ENCODE measurements around the gene FRRS1L. TPM values are rescaled to one million over a fixed set of nuclear protein-coding genes. Genes with fewer than 3 reads are reported as not detected.

Gene FRRS1L
- total RNA-seq, 2 donors from 2014 or later = 0.12 to 1.8 TPM

DNA sequence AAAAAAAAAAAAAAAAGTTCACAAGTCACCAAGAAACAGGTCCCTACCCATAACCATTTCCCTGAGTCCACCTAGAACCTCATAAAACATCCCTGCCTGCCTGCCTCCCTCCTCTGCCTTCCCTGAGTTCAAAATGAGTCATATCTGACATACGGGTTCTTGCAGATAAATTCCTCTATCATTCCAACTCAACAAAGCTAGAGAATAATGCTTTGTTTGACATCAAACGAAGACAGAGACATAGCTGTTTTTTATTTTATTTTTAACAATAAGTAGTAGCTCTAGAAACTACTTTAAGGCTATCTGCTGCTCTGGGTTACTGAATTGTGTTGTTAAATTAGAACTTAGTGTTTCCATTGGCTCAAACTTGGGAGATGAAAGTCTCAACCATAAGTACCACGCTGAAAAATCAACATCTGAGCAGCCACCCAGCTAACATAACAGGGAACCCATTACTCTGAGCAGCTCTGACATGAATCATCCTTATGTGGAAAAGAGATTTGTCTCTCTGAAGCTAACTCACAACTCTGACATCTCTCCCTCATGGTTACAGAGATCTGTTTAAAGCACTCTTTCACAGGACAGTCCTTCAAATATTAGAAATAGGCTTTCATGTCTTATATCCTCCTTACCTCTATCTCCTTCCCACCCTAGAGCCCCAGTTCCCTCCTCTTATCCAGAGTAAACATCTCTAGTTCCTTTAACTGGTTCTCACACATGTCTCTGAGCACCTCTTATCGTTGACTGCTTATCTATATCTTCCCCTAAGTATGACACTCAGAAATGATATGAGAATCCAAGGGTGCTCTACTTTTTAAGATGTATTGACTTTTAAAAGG, 59.4 kb downstream of the FRRS1L start:
- TF ChIP-seq, protein P1, sequence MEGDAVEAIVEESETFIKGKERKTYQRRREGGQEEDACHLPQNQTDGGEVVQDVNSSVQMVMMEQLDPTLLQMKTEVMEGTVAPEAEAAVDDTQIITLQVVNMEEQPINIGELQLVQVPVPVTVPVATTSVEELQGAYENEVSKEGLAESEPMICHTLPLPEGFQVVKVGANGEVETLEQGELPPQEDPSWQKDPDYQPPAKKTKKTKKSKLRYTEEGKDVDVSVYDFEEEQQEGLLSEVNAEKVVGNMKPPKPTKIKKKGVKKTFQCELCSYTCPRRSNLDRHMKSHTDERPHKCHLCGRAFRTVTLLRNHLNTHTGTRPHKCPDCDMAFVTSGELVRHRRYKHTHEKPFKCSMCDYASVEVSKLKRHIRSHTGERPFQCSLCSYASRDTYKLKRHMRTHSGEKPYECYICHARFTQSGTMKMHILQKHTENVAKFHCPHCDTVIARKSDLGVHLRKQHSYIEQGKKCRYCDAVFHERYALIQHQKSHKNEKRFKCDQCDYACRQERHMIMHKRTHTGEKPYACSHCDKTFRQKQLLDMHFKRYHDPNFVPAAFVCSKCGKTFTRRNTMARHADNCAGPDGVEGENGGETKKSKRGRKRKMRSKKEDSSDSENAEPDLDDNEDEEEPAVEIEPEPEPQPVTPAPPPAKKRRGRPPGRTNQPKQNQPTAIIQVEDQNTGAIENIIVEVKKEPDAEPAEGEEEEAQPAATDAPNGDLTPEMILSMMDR (IDR thresholded peaks at IDR 0.05) = no peak
- no peaks in the 10 kb centered on the region for H3K9me3 ChIP-seq
- H3K27me3 ChIP-seq = no peaks in the 10 kb centered on the region
- no peak overlapping the region for H3K27ac ChIP-seq
- H3K9ac ChIP-seq (ENCODE audit: low read depth in 2 of 2, low read length in 2 of 2) = no peak overlapping the region
- DNase-seq = no peak
- no peaks in the 10 kb centered on the region for H3K36me3 ChIP-seq
- intact Hi-C loops (cut with DNase I) = no loop called here
- no peak overlapping the region for H3K4me3 ChIP-seq
- no peaks in the 10 kb centered on the region for H3K4me1 ChIP-seq

DNA sequence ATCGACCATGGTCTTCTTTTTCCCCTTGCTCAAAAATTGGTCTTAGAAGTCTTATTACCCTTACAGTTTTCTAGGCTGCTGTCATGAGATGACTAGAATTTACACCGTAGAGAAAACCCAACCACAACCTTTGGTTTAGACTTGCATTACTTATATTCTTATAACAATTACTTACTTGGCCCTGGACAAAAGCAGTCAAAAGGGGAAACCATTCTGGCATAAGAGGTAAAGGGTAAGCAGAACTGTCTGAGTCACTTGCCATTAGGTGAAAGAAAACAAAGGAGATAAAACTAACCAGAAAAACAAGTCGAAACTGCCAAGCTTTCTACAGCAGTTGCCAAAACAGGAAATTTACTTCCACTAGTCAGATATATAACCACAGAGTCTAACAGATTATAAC, 65.2 kb downstream of the FRRS1L start:
- Histone ChIP-seq H3K27ac (peak overlapping the region; percentile 5), H3K4me3 (no peak overlapping the region), H3K36me3 (no peaks in the 10 kb centered on the region), H3K9ac (ENCODE audit: low read depth in 2 of 2, low read length in 2 of 2) (no peak overlapping the region), H3K9me3 (no peaks in the 10 kb centered on the region), H3K27me3 (no peaks in the 10 kb centered on the region), H3K4me1 (no peaks in the 10 kb centered on the region)
- TF ChIP-seq, protein P1 (IDR thresholded peaks at IDR 0.05) = no peak
- intact Hi-C loops (cut with DNase I) = no loop called here
- DNase-seq = no peak

DNA sequence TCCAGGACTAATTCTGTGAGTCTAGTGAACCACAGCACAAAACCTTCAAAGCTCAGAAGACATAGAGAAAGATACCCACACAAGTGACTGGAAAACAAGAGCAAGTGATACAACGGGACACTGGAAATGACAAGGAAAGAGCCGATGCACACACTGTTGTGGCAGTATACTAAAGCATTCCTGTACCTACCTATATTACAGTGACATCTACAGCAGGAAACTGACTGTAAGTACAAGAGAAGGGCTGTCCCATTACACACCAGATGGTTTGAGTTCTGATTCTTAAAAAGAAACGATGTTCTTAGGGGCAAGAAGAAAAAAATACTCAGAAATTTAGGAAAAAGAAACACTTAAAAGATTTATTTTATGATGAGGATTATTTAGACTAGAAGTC, 65.8 kb downstream of the FRRS1L start:
- no peak for DNase-seq
- Histone ChIP-seq H3K9ac (ENCODE audit: low read depth in 2 of 2, low read length in 2 of 2) (no peak overlapping the region), H3K4me3 (no peak overlapping the region), H3K27ac (no peak overlapping the region), H3K4me1 (no peaks in the 10 kb centered on the region), H3K36me3 (no peaks in the 10 kb centered on the region), H3K9me3 (no peaks in the 10 kb centered on the region), H3K27me3 (no peaks in the 10 kb centered on the region)
- intact Hi-C loops (cut with DNase I) = no loop called here
- TF ChIP-seq, protein P1 (IDR thresholded peaks at IDR 0.05) = no peak

DNA sequence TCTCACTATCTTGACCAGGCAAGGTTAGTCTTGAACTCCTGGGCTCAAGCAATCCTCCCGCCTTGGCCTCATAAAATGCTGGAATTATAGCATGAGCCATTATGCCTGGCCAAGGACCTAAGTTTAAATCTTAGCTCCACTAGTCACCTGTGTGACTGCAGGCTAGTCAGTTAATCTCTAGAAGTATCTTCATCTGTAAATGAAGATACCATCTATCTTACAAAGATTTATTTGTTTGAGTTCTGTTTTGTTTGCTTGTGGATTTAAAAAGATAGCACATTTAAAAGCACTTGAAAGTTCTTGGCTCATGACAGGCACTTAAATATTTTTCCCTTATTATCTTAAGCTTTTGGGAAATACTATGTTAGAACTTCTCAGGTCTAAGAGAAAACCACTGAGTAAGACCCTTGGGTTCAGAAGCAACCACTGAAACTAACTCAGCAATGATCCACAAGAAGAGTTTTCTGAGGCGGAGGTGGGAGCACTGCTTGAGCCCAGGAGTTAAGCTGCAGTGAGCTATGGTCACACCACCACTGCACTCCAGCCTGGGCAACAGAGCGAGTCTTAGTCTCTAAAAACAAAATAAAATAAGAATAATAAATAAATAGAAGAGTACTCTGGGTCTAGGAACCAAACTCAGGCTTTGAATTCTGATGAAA, 66.4 kb downstream of the FRRS1L start:
- no peak for DNase-seq
- no peaks in the 10 kb centered on the region for H3K9me3 ChIP-seq
- H3K4me1 ChIP-seq = no peaks in the 10 kb centered on the region
- no peak overlapping the region for H3K27ac ChIP-seq
- intact Hi-C loops (cut with DNase I) = no loop called here
- H3K36me3 ChIP-seq = no peaks in the 10 kb centered on the region
- H3K4me3 ChIP-seq = no peak overlapping the region
- TF ChIP-seq, protein P1 (IDR thresholded peaks at IDR 0.05) = no peak
- H3K27me3 ChIP-seq = no peaks in the 10 kb centered on the region
- no peak overlapping the region for H3K9ac ChIP-seq (ENCODE audit: low read depth in 2 of 2, low read length in 2 of 2)

DNA sequence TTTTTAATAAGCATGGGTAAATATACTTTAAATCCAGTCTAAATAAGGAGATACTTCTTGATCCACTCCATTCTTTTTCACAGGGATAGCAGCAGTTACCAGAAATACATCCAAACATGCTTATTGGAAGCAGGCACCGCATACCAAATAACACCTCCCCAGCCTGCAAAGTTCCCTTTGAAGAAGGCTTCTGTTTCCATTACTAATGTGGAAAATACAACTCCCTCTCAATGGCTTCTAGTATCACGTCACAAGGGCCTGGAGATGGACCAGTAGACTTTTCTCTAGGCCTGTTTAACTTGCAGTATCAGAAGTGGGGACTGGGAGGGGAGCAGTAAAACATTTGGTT, 68.1 kb downstream of the FRRS1L start:
- intact Hi-C loops (cut with DNase I) = no loop called here
- H3K4me1 ChIP-seq = no peaks in the 10 kb centered on the region
- no peak for DNase-seq

More for the DNA sequence above, 68.1 kb downstream of the FRRS1L start:
- Histone ChIP-seq H3K27ac (no peak overlapping the region), H3K9ac (ENCODE audit: low read depth in 2 of 2, low read length in 2 of 2) (no peak overlapping the region), H3K4me3 (no peak overlapping the region), H3K9me3 (no peaks in the 10 kb centered on the region), H3K36me3 (no peaks in the 10 kb centered on the region), H3K27me3 (no peaks in the 10 kb centered on the region)
- TF ChIP-seq, protein P1 (IDR thresholded peaks at IDR 0.05) = no peak
